IMR-90 (cell line): Measurements from ENCODE around the gene MINDY1. TPM values are rescaled to one million over a fixed set of nuclear protein-coding genes. Genes with fewer than 3 reads are reported as not detected.

Experiments used
- ATAC-seq: fragments of 200-7000 bp; cut with Tn5 transposase; 2 replicates; pipeline ENCODE4 v1.9.1; 2020; ENCODE audit warnings: low read depth, mild to moderate bottlenecking, moderate library complexity
- BruUV-seq: library from RNA; stranded (reverse); fragments of 400-500 nt; replicated peaks from 2 replicates; lab custom pipeline; 2021; lab: Mats Ljungman, UMichigan
- CTCF ChIA-PET: fragments of 300-600 bp; formaldehyde crosslinking; extraction: SDS; loops from one replicate; lab custom pipeline; 2021; ENCODE audit warnings: antibody characterized with exemption; lab: Yijun Ruan, JAX
- POLR2A ChIA-PET: fragments of 300-600 bp; sonication (Branson Sonifier 250); formaldehyde crosslinking; loops from one replicate; lab custom pipeline; 2022; ENCODE audit warnings: antibody characterized with exemption; ENCODE audit not compliant: unreplicated experiment; lab: Charles Lee
- DNase-seq: peaks from one replicate; pipeline ENCODE4 v3.0.0; 2013
- H2AFZ ChIP-seq: replicated peaks from 2 replicates; pipeline ENCODE3; 2013; ENCODE audit warnings: low read length, mild to moderate bottlenecking; ENCODE audit not compliant: poor library complexity
- H2AK5ac ChIP-seq: 2 replicates; pipeline ENCODE4 v1.6.1; 2013; ENCODE audit warnings: low read depth, low read length, inconsistent platforms
- H2AK9ac ChIP-seq: replicated peaks from 2 replicates; pipeline ENCODE3; 2013; ENCODE audit warnings: mild to moderate bottlenecking, low read depth, low read length, moderate library complexity; ENCODE audit not compliant: poor library complexity
- H2BK120ac ChIP-seq: 2 replicates; pipeline ENCODE4 v1.6.1; 2013; ENCODE audit warnings: low read depth, low read length, inconsistent platforms
- H2BK15ac ChIP-seq: 3 replicates; pipeline ENCODE4 v1.6.1; 2013; ENCODE audit warnings: low read depth, low read length, inconsistent platforms
- H2BK20ac ChIP-seq: 2 replicates; pipeline ENCODE4 v1.6.1; 2013; ENCODE audit warnings: low read depth, mild to moderate bottlenecking, inconsistent platforms, low read length, moderate library complexity
- H2BK5ac ChIP-seq: 2 replicates; pipeline ENCODE4 v1.6.1; 2013; ENCODE audit warnings: mild to moderate bottlenecking, low read depth, low read length, inconsistent platforms; ENCODE audit not compliant: poor library complexity, severe bottlenecking
- H3K14ac ChIP-seq: replicated peaks from 2 replicates; pipeline ENCODE4 v1.6.1; 2013; ENCODE audit warnings: low read depth, low read length, inconsistent platforms
- H3K18ac ChIP-seq: 2 replicates; pipeline ENCODE4 v1.6.1; 2013; ENCODE audit warnings: low read depth, low read length, control low read depth
- H3K23ac ChIP-seq: 2 replicates; pipeline ENCODE4 v1.6.1; 2013; ENCODE audit warnings: low read depth, low read length, inconsistent platforms
- H3K27ac ChIP-seq: 2 replicates; pipeline ENCODE4 v1.5.1; 2013; ENCODE audit warnings: mild to moderate bottlenecking, control low read depth, low read length; ENCODE audit not compliant: insufficient read depth
- H3K27me3 ChIP-seq: 2 replicates; pipeline ENCODE4 v1.6.1; 2013; ENCODE audit warnings: low read length; ENCODE audit not compliant: control insufficient read depth, insufficient read depth
- H3K36me3 ChIP-seq: 2 replicates; pipeline ENCODE4 v1.6.1; 2013; ENCODE audit warnings: low read length, mixed read lengths; ENCODE audit not compliant: control insufficient read depth, insufficient read depth
- H3K4ac ChIP-seq: 2 replicates; pipeline ENCODE4 v1.6.1; 2013; ENCODE audit warnings: low read depth, low read length, inconsistent platforms
- H3K4me1 ChIP-seq: 2 replicates; pipeline ENCODE4 v1.6.1; 2013; ENCODE audit warnings: low read length, mixed read lengths; ENCODE audit not compliant: control insufficient read depth, insufficient read depth
- H3K4me2 ChIP-seq: 2 replicates; pipeline ENCODE4 v1.6.1; 2013; ENCODE audit warnings: low read depth, mild to moderate bottlenecking, control low read depth, low read length, moderate library complexity
- H3K4me3 ChIP-seq: 2 replicates; pipeline ENCODE4 v1.5.1; 2013; ENCODE audit warnings: low read depth, mild to moderate bottlenecking, control low read depth, low read length, moderate library complexity; ENCODE audit not compliant: insufficient read depth
- H3K56ac ChIP-seq: 2 replicates; pipeline ENCODE4 v1.6.1; 2013; ENCODE audit warnings: low read length, inconsistent platforms; ENCODE audit not compliant: insufficient read depth; ENCODE audit errors: extremely low read depth
- H3K79me1 ChIP-seq, 2 experiments: 2 replicates each; pipeline ENCODE4 v1.6.1; 2013; ENCODE audit warnings: low read length in 2 of 2, inconsistent platforms in 1 of 2, low read depth in 1 of 2
- H3K9ac ChIP-seq: 2 replicates; pipeline ENCODE4 v1.6.1; 2013; ENCODE audit warnings: low read depth, low read length, control low read depth
- H3K9me1 ChIP-seq: 2 replicates; pipeline ENCODE4 v1.6.1; 2013; ENCODE audit warnings: low read length, inconsistent platforms; ENCODE audit not compliant: insufficient read depth
- H3K9me3 ChIP-seq: 2 replicates; pipeline ENCODE4 v1.6.1; 2013; ENCODE audit warnings: low read length; ENCODE audit not compliant: control insufficient read depth, insufficient read depth
- H4K20me1 ChIP-seq: 2 replicates; pipeline ENCODE4 v1.6.1; 2013; ENCODE audit warnings: low read length, inconsistent platforms; ENCODE audit not compliant: insufficient read depth
- H4K5ac ChIP-seq: 2 replicates; pipeline ENCODE4 v1.6.1; 2013; ENCODE audit warnings: mild to moderate bottlenecking, low read depth, low read length, control low read depth
- H4K8ac ChIP-seq, 2 experiments: 2 replicates each; pipeline ENCODE4 v1.6.1; 2013; ENCODE audit warnings: low read depth in 2 of 2, low read length in 2 of 2, control low read depth in 1 of 2, inconsistent platforms in 1 of 2
- H4K91ac ChIP-seq: 2 replicates; pipeline ENCODE4 v1.6.1; 2013; ENCODE audit warnings: low read depth, low read length, inconsistent platforms; ENCODE audit not compliant: insufficient read depth
- CEBPB ChIP-seq: IDR thresholded peaks from 2 replicates; pipeline ENCODE4 v1.6.1; 2012; ENCODE audit warnings: low read depth, low read length, improper control_type of control experiment
- ELK1 ChIP-seq: fragments of 150-350 bp; IDR thresholded peaks from 2 replicates; pipeline ENCODE4 v1.6.1; 2016; ENCODE audit warnings: low read depth, mild to moderate bottlenecking, low read length, moderate library complexity, borderline replicate concordance
- FOS ChIP-seq: fragments of 150-350 bp; IDR thresholded peaks from 2 replicates; pipeline ENCODE4 v1.6.1; 2016; ENCODE audit warnings: low read depth, low read length
- MAFK ChIP-seq: IDR thresholded peaks from 2 replicates; pipeline ENCODE4 v1.6.1; 2012; ENCODE audit warnings: low read depth, low read length, improper control_type of control experiment
- MAZ ChIP-seq: IDR thresholded peaks from 2 replicates; pipeline ENCODE4 v1.6.1; 2012; ENCODE audit warnings: low read depth, mild to moderate bottlenecking, low read length, improper control_type of control experiment, moderate library complexity, borderline replicate concordance
- MXI1 ChIP-seq: IDR thresholded peaks from 2 replicates; pipeline ENCODE4 v1.6.1; 2012; ENCODE audit warnings: low read depth, mild to moderate bottlenecking, low read length, moderate library complexity, borderline replicate concordance
- NFE2L2 ChIP-seq: fragments of 150-350 bp; IDR thresholded peaks from 2 replicates; pipeline ENCODE4 v1.6.1; 2016; ENCODE audit warnings: low read depth, mild to moderate bottlenecking, low read length
- RAD21 ChIP-seq: IDR thresholded peaks from 2 replicates; pipeline ENCODE4 v1.6.1; 2012; ENCODE audit warnings: low read length, improper control_type of control experiment
- RCOR1 ChIP-seq: IDR thresholded peaks from 2 replicates; pipeline ENCODE4 v1.6.1; 2012; ENCODE audit warnings: mild to moderate bottlenecking, low read length, improper control_type of control experiment; ENCODE audit not compliant: insufficient replicate concordance
- USF2 ChIP-seq: fragments of 150-350 bp; IDR thresholded peaks from 2 replicates; pipeline ENCODE4 v1.6.1; 2017; ENCODE audit warnings: mild to moderate bottlenecking, antibody characterized with exemption, low read length, low read depth
- whole genome bisulfite sequencing, 2 experiments: methylation state at CpG; one replicate each; pipeline versions ENCODE4 v1.1.5 to v1.1.7; 2013; ENCODE audit warnings: missing lambda C conversion rate in 2 of 2; ENCODE audit not compliant: insufficient read length in 1 of 2; ENCODE audit errors: extremely low coverage in 2 of 2; 5-methylcytosine and 5-hydroxymethylcytosine counted together
- dilution Hi-C: fragments of 300-500 bp; cut with HindIII; formaldehyde crosslinking; loops from one replicate; pipeline ENCODE4 v1.14.3; 2018; ENCODE audit warnings: low sequenced_read_pairs; ENCODE audit not compliant: unreplicated experiment
- in situ Hi-C: fragments of 300-500 bp; cut with MboI; formaldehyde crosslinking; loops from 3 replicates; pipeline ENCODE4 v1.14.3; 2019; ENCODE audit warnings: low sequenced_read_pairs, inconsistent platforms, mixed read lengths
- intact Hi-C: fragments of 100-400 bp; cut with micrococcal nuclease; formaldehyde crosslinking; loops from 2 replicates; pipeline ENCODE4 v1.10.0; 2022
- polyA plus RNA-seq, 3 experiments: library from polyadenylated mRNA; depleted of rRNA; stranded (reverse); fragments of >200 nt; gene quantifications; 2 replicates each; pipeline ENCODE4 v1.2.3, GENCODE V29; 2012; ENCODE audit warnings: low replicate concordance in 1 of 3
- total RNA-seq: library from RNA; depleted of rRNA; stranded (reverse); fragments of >200 nt; gene quantifications from 2 replicates; pipeline ENCODE4 v1.2.3, GENCODE V29; 2012

MINDY1 gene
- total and polyA plus RNA-seq, 2 of the 4 experiments (the other 2 are of a cell fraction) = 6.6 to 7.3 TPM

- in situ Hi-C loops (no loop called here), dilution Hi-C loops (no loop called here), intact Hi-C loops (no loop called here)
- no peak overlapping the region for H2BK5ac ChIP-seq
- H2BK20ac ChIP-seq = no peak overlapping the region
- ATAC-seq (no peak), DNase-seq (no peak)
- H2AK5ac ChIP-seq = no peak overlapping the region
- H3K56ac ChIP-seq = no peak overlapping the region
- no peak overlapping the region for H3K23ac ChIP-seq
- no peak overlapping the region for H4K8ac ChIP-seq
- no peaks in the 10 kb centered on the region for H4K20me1 ChIP-seq
- H3K27me3 ChIP-seq = no peaks in the 10 kb centered on the region
- ChIA-PET POLR2A (no interaction called here), CTCF (interaction anchor here (1.0 to 4.3 kb wide), 2 partner anchors 9 to 28 kb away, joined by 3 to 24 read pairs; partner anchors contain the start of gene MINDY1)
- no peak overlapping the region; the same call in none of the 2 replicates for H3K4ac ChIP-seq
- H3K27ac ChIP-seq = no peak overlapping the region
- H2AK9ac ChIP-seq = peak overlapping the region; percentile 33
- no peak overlapping the region; the same call in 1 of the 2 replicates for H4K91ac ChIP-seq
- TF ChIP-seq CEBPB = no peak
- TF ChIP-seq NFE2L2 = no peak
- TF ChIP-seq FOS = no peak
- TF ChIP-seq MXI1 = no peak
- no peak for TF ChIP-seq MAZ
- TF ChIP-seq USF2 = no peak
- no peak for TF ChIP-seq MAFK
- TF ChIP-seq ELK1 = no peak
- TF ChIP-seq RAD21 = no peak
- no peak for TF ChIP-seq RCOR1
- peaks cover 8% of the 10 kb centered on the region; the same call in 1 of the 2 replicates for H3K9me1 ChIP-seq
- no peak overlapping the region for H2BK120ac ChIP-seq
- H4K5ac ChIP-seq = no peak overlapping the region
- no peak overlapping the region for H3K4me3 ChIP-seq
- 93% methylated on average over 8 of the region's 20 CpGs; no CpG with 5 or more reads in 1 of the 2 experiments for WGBS, 2 experiments
- peaks cover 34% of the 10 kb centered on the region for H3K36me3 ChIP-seq
- H3K14ac ChIP-seq = no peak overlapping the region
- H3K9ac ChIP-seq = no peak overlapping the region
- no peak overlapping the region for H3K4me2 ChIP-seq
- no peak overlapping the region for H3K18ac ChIP-seq
- no peaks in the 10 kb centered on the region for H3K9me3 ChIP-seq
- H2AFZ ChIP-seq = no peak overlapping the region
- no peak overlapping the region for H2BK15ac ChIP-seq
- no TSS peak for BruUV-seq
- no peaks in the 10 kb centered on the region for H3K79me1 ChIP-seq
- peaks cover 2% of the 10 kb centered on the region for H3K4me1 ChIP-seq
These were observed 9.4 kb downstream of the MINDY1 start for GRCh38 chr1:150997126-150997872.
